ENCODE measurements around the gene ZFR2.

DNA sequence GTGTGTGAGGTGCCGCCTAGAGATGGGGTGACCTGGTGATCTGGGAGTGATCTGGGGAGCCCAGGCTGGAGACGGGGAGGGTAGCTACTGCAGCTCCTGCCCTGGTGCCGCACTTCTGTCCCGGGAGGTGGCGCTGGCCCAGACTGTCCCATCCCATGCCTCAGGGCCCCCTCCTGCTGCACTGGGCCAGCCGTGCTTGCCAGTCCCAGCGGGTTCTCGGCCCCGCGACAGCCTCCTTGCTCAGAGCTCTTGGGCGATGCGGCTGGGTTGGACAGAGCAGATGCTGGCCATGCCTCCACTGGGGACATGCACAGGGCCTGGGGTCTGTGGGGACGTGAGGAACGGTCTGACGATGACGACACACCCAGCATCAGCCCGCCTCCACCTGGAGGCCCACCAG lies 99.3 kb downstream of the ZFR2 start:
- TF ChIP-seq POLR2AphosphoS5 (IDR thresholded peaks at IDR 0.05; ENCODE audit: low read depth, low read length) (no peak), POLR2A (IDR thresholded peaks at IDR 0.05; ENCODE audit: low read depth, low read length) (no peak), TAF1 (IDR thresholded peaks at IDR 0.05; ENCODE audit: low read depth, low read length) (no peak), SPI1 (IDR thresholded peaks at IDR 0.05; ENCODE audit: low read depth, low read length) (no peak), PAX5 (IDR thresholded peaks at IDR 0.05; ENCODE audit: insufficient read depth, low read length, severe bottlenecking) (no peak), POU2F2 (IDR thresholded peaks at IDR 0.05; ENCODE audit: low read depth, low read length) (no peak)
